Suppressor macrophage treated with lipopolysaccharide for 1 hour (primary cell): ENCODE results near the gene WFS1.

ENCODE experiments used
- DNase-seq, 3 donors: peaks; one replicate each; pipeline ENCODE4 v3.0.0-alpha.2; 2020 to 2022

The WFS1 gene

GRCh38 chr4:6262176-6262575 is 7.5 kb upstream of the WFS1 start:
- DNase-seq, result no peak

DNA sequence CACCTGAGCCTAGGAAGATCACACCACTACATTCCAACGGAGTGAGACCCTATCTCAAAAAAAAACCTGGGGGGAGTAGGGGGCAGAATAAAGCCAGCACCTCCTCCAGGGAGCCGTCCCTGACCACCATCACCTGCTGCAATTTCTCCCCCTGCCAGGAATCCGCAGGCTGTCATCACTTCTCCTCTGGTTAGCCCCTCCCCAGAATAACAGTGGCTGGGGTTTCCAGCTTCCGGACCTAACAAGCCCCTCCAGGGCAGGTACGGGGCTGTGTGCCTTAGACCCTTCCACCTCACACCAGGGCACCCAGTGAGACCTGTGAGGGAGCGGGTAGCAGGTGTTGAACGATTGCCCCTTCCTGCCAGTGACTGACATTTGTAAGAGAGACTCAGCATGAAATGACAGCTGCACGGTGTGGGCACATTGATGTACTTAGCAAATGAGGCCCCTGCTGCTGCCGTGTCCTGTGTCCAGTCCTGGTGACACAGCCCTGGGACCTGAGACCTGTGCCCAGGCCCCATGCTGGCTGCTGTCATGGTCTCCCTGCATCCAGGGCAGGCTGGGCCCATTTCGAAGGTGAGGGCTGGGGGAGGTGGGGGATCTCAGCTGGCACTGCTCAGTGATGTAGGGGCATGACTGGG is 6.7 kb upstream of the WFS1 start:
- DNase-seq, result no peak

GRCh38 chr4:6263526-6264224 is 6.0 kb upstream of the WFS1 start:
- DNase-seq, result peak; percentile 60 to 70 (median 62)

DNA sequence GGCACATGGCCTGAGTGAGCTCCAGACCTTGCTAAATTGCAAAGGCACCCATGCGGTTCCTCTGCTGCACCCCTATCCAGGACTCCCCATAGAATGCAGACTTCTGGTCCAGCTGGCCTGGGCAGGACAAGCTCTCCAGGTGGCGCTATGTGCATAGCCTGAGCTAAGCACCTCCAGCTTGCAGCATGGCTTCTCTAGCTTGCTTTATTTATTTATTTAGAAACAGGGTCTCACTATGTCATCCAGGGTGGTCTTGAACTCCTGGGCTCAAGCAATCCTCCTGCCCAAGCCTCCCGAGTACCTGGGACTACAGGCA is 5.5 kb upstream of the WFS1 start:
- peak in 1 of 3 donors; percentile 38 for DNase-seq

DNA sequence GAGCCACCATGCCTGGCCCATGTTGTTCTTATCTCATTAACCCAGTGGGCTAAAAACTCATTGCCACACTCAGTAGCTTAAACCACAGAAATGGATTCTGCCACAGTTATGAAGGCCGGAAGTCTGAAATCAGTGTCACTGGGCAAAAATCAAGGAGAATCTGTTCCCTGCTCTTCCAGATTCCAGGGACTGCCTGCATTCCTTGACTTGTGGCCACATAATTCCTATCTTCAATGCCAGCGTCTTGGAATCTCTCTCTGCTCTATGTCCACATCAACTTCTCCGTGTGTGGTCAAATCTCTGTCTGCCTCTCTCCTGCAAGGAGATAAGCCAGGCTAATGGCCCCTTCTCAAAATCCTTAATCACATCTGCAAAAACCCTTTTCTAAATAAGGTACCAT is 4.1 kb upstream of the WFS1 start:
- no peak for DNase-seq

- peak; percentile 66 to 84 (median 77) for DNase-seq
These were observed 2.1 kb upstream of the WFS1 start for GRCh38 chr4:6267573-6267972.

DNA sequence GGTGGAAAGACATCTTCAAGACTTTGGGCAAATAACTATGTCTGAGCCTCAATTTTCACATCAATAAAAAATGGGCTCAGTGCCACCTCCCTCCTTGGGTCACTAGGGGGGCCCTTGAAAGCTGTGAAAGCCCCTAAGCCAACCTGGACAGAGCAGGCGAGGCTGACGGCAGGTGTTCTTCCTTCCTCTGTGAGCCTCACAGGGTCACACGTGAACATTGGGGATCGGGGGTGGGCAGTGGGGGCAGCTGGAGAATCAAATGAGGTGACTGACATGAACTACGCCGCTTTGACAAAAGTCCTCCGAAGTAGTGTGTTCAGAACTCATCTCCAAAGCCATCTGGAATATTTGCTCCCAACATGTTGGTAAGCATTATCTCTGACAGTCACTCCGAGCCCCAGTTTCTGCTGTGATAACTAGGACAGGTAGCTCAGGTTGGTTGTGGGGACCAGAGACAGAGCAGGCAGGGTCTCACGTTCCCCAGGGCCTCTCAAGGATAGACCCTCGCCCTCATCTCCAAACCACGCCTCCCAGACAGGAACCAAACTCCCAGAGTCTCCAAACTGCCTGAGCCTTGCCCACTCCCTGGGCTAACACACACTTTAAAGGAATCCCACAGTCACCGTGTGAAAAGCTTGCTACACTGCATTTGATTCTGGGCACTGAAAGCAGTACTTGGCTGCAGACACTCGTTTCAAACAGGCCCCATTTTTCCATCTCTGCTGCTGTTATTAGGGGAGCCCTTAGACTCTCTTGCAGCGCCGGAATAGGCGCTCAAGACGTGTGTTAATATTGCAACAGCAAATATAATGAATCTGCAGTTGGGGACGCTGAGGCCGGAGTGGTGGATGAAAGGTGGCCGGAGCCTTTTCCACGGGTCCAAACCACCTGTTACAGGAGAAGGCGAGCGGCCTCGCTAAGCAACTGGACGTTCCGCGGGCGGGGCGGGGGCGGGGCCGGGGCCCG is 717 bp upstream of the WFS1 start:
- no peak for DNase-seq

GRCh38 chr4:6270636-6271121 is 1.0 kb downstream of the WFS1 start:
- DNase-seq, result no peak

DNA sequence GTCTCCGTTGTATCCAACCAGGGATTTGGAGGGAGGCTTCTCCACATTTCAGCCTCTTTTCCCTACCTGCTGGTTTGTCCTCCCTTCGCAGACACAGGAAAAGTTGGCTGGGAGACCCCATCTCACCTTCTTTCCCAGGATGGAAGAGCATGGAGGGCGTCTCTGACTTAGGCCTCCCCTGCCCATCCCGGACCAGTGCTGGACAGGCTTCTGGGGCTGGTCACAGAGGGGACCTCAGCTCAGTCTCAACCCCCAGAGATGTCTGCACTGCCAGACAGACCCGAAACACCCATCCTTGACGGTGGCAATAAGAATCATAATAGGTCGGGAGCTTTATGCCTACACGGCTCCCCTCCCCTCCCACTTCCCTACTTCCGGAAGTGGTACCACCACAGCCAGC is 1.6 kb downstream of the WFS1 start:
- no peak for DNase-seq

- DNase-seq, result no peak
These were observed 2.2 kb downstream of the WFS1 start for GRCh38 chr4:6271701-6272465.

DNA sequence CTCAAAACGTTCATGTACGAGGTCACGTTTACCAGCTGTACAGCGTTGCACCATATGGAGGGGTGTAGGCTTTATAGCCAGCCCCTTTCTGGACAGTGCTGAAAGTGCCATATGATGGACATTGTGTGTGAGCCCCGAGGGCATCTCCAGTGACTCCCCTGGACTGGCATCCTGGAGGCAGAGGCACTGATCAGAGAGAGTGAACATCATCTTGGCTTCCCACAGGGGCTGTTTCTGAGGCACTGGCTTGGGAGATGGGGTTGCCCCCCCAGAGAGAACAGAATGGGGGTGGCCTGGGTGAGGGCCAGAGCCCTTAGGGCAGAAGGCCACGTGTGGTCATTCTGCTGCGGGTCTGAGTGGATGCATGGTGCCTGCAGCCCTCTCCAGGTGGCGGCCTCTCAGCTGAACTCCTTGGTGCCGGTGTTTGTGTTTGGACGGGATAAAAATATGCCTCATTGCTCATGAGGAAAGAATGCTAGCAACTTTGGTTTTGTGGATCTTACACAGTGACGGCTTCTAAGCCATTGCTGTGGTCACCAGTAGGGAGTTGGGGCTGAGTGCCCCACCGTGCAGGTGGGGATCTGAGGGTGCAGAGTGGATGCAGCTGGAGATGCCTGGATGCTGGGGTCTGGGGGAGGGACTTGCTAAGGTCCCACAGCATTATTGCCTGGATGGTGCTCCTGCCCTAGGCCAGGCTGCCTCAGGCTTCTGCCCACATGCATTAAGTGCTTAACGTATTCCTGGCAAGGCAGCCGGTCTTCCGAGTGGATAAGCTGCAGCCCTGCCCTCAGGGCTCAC is 3.4 kb downstream of the WFS1 start:
- no peak for DNase-seq

DNA sequence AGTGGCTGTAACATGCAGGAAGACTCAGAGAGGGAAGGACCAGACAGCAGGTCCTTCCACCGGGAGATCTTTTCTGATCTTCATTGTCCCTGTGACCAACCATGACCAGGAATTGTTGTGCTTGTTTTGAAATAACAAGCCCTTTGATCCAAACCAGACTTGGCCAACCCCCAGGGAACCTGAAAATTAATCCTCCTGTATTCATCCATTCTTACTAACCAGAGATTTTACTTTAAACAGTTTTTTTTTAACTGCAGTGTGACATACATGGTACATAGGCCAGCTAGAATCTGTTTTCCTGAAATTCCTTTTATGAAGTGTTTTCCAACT is 4.0 kb downstream of the WFS1 start:
- no peak for DNase-seq

GRCh38 chr4:6275351-6275750 is 5.7 kb downstream of the WFS1 start:
- no peak for DNase-seq

- no peak for DNase-seq
These were observed 6.5 kb downstream of the WFS1 start for GRCh38 chr4:6275898-6276806.

DNA sequence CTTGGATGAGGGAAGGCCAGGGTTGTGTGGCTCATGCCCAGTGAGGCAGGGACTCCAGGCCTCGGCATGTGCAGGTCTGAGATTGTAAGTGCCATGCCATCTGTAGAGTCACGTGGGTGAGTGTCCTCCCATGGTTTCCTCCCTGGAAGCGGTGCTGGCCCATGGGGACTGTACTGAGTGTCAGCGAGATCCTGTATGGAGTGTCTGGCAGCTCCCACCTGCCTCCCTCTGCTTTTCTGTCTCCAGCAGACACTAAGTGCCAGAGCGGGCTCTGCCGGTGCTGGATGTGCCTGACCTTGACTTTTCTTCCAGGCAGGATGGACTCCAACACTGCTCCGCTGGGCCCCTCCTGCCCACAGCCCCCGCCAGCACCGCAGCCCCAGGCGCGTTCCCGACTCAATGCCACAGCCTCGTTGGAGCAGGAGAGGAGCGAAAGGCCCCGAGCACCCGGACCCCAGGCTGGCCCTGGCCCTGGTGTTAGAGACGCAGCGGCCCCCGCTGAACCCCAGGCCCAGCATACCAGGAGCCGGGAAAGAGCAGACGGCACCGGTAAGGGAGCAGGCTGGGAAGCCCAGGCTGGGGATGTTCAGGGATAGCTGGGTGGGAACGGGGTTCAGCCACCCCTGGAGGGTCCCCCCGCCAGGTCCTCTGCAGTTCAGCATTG is 7.6 kb downstream of the WFS1 start:
- DNase-seq, result no peak

GRCh38 chr4:6277935-6278800 is 8.5 kb downstream of the WFS1 start:
- no peak for DNase-seq

GRCh38 chr4:6278801-6279197 is 9.1 kb downstream of the WFS1 start:
- DNase-seq, result no peak

DNA sequence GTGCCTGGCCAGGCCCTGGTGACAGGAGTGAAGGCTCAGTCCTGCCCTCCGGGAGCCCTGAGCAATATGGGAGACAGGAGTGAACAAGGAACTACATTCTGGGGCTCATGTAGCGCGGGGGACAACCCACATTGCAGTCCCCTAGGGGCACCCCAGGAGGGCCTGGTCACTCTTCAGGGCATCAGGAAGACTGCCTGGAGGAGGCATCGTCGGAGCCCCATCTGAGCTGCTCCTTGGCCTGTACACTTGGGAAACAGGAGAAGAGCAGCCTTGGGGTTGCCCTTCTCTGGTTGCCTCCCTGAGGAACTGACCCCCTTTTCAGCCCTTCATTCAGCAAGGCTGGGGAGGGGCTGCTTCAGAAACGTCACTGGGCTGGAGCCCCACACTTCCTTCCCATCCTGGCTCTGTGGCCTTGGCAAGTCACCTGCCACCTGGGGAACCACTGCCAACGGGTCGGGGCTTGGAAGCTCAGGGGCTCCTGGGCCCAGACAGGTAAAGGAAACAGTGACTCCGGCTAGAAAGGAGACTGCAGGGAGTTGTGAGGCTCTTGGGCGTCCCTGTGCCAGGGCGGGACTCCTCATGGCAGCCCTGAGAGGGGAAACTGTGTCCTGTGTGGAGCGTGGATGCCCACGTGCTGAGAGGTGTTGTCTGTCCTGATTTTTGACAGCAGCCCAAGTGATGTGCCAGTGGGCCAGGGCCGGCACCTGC is 10.1 kb downstream of the WFS1 start:
- no peak for DNase-seq
